ENCODE results near the gene TNF.

GRCh38 chr6:31607317-31607716, 32.0 kb downstream of the TNF start:
- TF ChIP-seq, protein P1, sequence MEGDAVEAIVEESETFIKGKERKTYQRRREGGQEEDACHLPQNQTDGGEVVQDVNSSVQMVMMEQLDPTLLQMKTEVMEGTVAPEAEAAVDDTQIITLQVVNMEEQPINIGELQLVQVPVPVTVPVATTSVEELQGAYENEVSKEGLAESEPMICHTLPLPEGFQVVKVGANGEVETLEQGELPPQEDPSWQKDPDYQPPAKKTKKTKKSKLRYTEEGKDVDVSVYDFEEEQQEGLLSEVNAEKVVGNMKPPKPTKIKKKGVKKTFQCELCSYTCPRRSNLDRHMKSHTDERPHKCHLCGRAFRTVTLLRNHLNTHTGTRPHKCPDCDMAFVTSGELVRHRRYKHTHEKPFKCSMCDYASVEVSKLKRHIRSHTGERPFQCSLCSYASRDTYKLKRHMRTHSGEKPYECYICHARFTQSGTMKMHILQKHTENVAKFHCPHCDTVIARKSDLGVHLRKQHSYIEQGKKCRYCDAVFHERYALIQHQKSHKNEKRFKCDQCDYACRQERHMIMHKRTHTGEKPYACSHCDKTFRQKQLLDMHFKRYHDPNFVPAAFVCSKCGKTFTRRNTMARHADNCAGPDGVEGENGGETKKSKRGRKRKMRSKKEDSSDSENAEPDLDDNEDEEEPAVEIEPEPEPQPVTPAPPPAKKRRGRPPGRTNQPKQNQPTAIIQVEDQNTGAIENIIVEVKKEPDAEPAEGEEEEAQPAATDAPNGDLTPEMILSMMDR (IDR thresholded peaks at IDR 0.05): no peak
- TF ChIP-seq POLR2AphosphoS5 (IDR thresholded peaks at IDR 0.05; ENCODE audit: low read depth, low read length) (no peak), TCF7L2 (IDR thresholded peaks at IDR 0.05; ENCODE audit: low read depth, low read length) (no peak), SIN3A (IDR thresholded peaks at IDR 0.05; ENCODE audit: borderline replicate concordance, insufficient read depth, low read depth, low read length) (no peak), REST (IDR thresholded peaks at IDR 0.05; ENCODE audit: insufficient read depth in 1 of 2, low read depth in 2 of 2, low read length in 1 of 2) (no peak)

All from Panc1 (cell line).